ENCODE results near the gene FOLR1.

The FOLR1 gene

GRCh38 chr11:72242141-72242540 is 50.2 kb downstream of the FOLR1 start:
- peaks cover 11% of the 10 kb centered on the region; the same call in 1 of the 2 replicates for H3K36me3 ChIP-seq (ENCODE audit: insufficient read depth, low read length)
- H3K9me3 ChIP-seq (ENCODE audit: insufficient read depth, low read depth, low read length), result no peaks in the 10 kb centered on the region
- H3K27me3 ChIP-seq (ENCODE audit: insufficient read depth, low read length, poor library complexity, severe bottlenecking), result no peaks in the 10 kb centered on the region
- no peaks in the 10 kb centered on the region for H3K9me2 ChIP-seq (replicated peaks; ENCODE audit: low read depth, low read length)
- H3K4me2 ChIP-seq (ENCODE audit: low read depth, low read length, poor library complexity, severe bottlenecking), result no peak overlapping the region
- no peak overlapping the region for H2AFZ ChIP-seq (ENCODE audit: low read length)
- no peak overlapping the region for H3K4me3 ChIP-seq (ENCODE audit: low read length, poor library complexity, severe bottlenecking)
- no peaks in the 10 kb centered on the region for H4K20me1 ChIP-seq (ENCODE audit: insufficient read depth, low read length, poor library complexity, severe bottlenecking)
- no peak for TF ChIP-seq EZH2phosphoT487 (IDR thresholded peaks at IDR 0.05; ENCODE audit: borderline replicate concordance)
- TF ChIP-seq, protein P1, sequence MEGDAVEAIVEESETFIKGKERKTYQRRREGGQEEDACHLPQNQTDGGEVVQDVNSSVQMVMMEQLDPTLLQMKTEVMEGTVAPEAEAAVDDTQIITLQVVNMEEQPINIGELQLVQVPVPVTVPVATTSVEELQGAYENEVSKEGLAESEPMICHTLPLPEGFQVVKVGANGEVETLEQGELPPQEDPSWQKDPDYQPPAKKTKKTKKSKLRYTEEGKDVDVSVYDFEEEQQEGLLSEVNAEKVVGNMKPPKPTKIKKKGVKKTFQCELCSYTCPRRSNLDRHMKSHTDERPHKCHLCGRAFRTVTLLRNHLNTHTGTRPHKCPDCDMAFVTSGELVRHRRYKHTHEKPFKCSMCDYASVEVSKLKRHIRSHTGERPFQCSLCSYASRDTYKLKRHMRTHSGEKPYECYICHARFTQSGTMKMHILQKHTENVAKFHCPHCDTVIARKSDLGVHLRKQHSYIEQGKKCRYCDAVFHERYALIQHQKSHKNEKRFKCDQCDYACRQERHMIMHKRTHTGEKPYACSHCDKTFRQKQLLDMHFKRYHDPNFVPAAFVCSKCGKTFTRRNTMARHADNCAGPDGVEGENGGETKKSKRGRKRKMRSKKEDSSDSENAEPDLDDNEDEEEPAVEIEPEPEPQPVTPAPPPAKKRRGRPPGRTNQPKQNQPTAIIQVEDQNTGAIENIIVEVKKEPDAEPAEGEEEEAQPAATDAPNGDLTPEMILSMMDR (conservative IDR thresholded peaks at IDR 0.05; ENCODE audit: low read length), result no peak
- no peaks in the 10 kb centered on the region for H3K79me2 ChIP-seq (ENCODE audit: insufficient read depth, low read length)
- no peak overlapping the region for H3K9ac ChIP-seq (ENCODE audit: low read depth, low read length, poor library complexity, severe bottlenecking)
- no peaks in the 10 kb centered on the region for H3F3A ChIP-seq (ENCODE audit: low read depth)
- no peaks in the 10 kb centered on the region for H3K4me1 ChIP-seq (ENCODE audit: insufficient read depth, low read length, poor library complexity, severe bottlenecking)

DNA sequence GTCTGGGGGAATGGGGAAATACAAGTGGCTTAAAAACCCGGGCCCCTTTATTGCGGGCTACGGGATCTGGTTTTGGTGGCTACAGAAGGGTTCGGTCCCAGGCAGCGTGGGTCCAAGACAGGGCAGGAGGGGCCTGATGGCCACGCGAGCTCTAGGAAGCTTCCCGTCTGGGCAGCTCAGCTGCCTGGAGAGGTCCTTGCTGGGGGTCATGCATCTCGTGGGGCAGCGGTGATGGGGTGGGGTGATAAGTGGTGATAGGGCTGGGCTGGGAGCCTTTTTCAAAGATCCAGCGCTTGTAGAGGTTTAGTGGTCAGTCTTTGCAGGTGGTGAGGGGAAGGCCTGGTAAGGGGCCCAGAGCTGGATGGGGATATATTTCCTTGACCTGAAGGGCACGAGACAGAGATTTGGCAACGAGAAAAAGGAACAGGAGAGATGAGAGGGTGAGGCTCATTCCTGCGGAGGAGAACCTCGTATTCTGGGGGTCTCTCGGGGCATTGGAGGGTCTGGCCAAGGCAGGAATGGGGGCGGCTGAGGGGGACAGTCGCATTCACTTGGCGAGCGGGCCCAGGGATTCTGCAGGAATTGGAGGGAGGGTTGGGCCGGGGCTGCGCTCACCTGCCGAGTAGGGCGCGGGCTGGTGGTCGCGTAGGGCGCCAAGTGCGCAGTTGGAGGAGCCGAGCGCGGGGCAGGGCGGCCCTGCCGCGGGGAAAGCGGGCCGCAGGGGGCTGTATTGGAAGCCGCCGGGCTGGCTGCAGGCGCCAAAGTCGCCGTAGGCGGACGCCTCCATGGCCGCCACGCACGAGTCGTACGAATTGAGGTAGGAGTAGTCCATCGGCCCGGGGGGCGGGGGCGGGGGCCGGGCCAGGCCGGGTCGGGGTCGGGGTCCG is 51.5 kb downstream of the FOLR1 start:
- Histone ChIP-seq H3K9me2 (replicated peaks; ENCODE audit: low read depth, low read length) (no peaks in the 10 kb centered on the region), H3F3A (ENCODE audit: low read depth) (no peaks in the 10 kb centered on the region), H3K9ac (ENCODE audit: low read depth, low read length, poor library complexity, severe bottlenecking) (no peak overlapping the region), H2AFZ (ENCODE audit: low read length) (no peak overlapping the region), H3K4me3 (ENCODE audit: low read length, poor library complexity, severe bottlenecking) (no peak overlapping the region), H3K36me3 (ENCODE audit: insufficient read depth, low read length) (peaks cover 4% of the 10 kb centered on the region; the same call in 1 of the 2 replicates), H3K4me1 (ENCODE audit: insufficient read depth, low read length, poor library complexity, severe bottlenecking) (no peaks in the 10 kb centered on the region), H3K9me3 (ENCODE audit: insufficient read depth, low read depth, low read length) (no peaks in the 10 kb centered on the region), H4K20me1 (ENCODE audit: insufficient read depth, low read length, poor library complexity, severe bottlenecking) (no peaks in the 10 kb centered on the region), H3K4me2 (ENCODE audit: low read depth, low read length, poor library complexity, severe bottlenecking) (no peak overlapping the region), H3K27me3 (ENCODE audit: insufficient read depth, low read length, poor library complexity, severe bottlenecking) (no peaks in the 10 kb centered on the region), H3K79me2 (ENCODE audit: insufficient read depth, low read length) (no peaks in the 10 kb centered on the region)
- TF ChIP-seq, protein P1 (conservative IDR thresholded peaks at IDR 0.05; ENCODE audit: low read length), result no peak
- no peak for TF ChIP-seq EZH2phosphoT487 (IDR thresholded peaks at IDR 0.05; ENCODE audit: borderline replicate concordance)

GRCh38 chr11:72244060-72244360 is 52.1 kb downstream of the FOLR1 start, which contains the start of gene PHOX2A:
PHOX2A (minus strand) TSS chr11:72244176; CDS start chr11:72244004, 172 bp downstream.
- no peak for TF ChIP-seq EZH2phosphoT487 (IDR thresholded peaks at IDR 0.05; ENCODE audit: borderline replicate concordance)
- TF ChIP-seq, protein P1 (conservative IDR thresholded peaks at IDR 0.05; ENCODE audit: low read length), result no peak
- Histone ChIP-seq H3K9me2 (replicated peaks; ENCODE audit: low read depth, low read length) (no peaks in the 10 kb centered on the region), H3K36me3 (ENCODE audit: insufficient read depth, low read length) (no peaks in the 10 kb centered on the region), H3F3A (ENCODE audit: low read depth) (no peaks in the 10 kb centered on the region), H3K4me3 (ENCODE audit: low read length, poor library complexity, severe bottlenecking) (no peak within 1 kb of the TSS), H3K9me3 (ENCODE audit: insufficient read depth, low read depth, low read length) (no peaks in the 10 kb centered on the region), H3K4me1 (ENCODE audit: insufficient read depth, low read length, poor library complexity, severe bottlenecking) (no peaks in the 10 kb centered on the region), H3K4me2 (ENCODE audit: low read depth, low read length, poor library complexity, severe bottlenecking) (no peak within 1 kb of the TSS), H3K27me3 (ENCODE audit: insufficient read depth, low read length, poor library complexity, severe bottlenecking) (no peaks in the 10 kb centered on the region), H2AFZ (ENCODE audit: low read length) (no peak within 1 kb of the TSS), H3K79me2 (ENCODE audit: insufficient read depth, low read length) (no peaks in the 10 kb centered on the region), H4K20me1 (ENCODE audit: insufficient read depth, low read length, poor library complexity, severe bottlenecking) (no peaks in the 10 kb centered on the region), H3K9ac (ENCODE audit: low read depth, low read length, poor library complexity, severe bottlenecking) (no peak within 1 kb of the TSS)
